NCI-H345 treated with DMSO at 0.1 percent for 48 hours (cell line): Measurements from ENCODE around the gene RHBG.
"Not testable (repeated sequence)": the region's sequence is repeated elsewhere in the genome, so short reads cannot be mapped to it uniquely, and the experiment has no call there.

Experiments
- DNase-seq: peaks from one replicate; lab custom pipeline; 2025; ENCODE audit not compliant: unreplicated experiment; lab: John Stamatoyannopoulos, UW

Gene RHBG, protein sequence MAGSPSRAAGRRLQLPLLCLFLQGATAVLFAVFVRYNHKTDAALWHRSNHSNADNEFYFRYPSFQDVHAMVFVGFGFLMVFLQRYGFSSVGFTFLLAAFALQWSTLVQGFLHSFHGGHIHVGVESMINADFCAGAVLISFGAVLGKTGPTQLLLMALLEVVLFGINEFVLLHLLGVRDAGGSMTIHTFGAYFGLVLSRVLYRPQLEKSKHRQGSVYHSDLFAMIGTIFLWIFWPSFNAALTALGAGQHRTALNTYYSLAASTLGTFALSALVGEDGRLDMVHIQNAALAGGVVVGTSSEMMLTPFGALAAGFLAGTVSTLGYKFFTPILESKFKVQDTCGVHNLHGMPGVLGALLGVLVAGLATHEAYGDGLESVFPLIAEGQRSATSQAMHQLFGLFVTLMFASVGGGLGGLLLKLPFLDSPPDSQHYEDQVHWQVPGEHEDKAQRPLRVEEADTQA

DNA sequence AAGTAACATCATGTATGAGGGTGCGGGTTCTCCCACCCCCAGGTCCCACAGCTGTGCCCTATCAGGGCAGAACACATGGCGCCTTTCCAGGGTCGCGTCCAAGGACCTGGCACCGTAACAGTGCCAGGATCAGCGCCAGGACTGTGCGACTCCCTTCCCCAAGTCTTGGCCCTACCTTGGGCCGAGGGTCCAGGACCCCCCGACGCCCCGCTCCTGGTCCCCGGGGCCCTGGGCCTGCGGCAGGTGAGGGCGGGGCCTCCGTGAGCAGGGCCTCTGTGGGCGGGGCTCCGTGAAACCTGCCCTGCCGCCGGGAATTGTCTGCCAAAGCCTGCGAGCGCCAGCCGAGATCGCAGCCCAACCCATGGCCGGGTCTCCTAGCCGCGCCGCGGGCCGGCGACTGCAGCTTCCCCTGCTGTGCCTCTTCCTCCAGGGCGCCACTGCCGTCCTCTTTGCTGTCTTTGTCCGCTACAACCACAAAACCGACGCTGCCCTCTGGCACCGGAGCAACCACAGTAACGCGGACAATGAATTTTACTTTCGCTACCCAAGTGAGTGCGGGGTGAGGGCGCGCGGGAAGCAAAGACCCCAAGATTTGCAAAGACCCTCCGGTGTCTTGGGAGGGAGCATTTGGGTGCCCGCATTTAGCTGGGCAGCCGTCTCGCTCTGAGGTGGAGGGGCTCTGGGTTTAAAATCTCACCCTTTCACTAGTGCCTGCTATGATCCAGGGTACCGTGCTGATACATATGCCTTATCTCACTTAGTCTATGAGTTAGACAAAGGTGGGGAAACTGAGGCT is at the start of gene RHBG:
TSS of gene RHBG (plus strand) at position 323 of the 796 bp plus-strand sequence. CDS start at position 362, 39 bp downstream.
- no peak for DNase-seq

DNA sequence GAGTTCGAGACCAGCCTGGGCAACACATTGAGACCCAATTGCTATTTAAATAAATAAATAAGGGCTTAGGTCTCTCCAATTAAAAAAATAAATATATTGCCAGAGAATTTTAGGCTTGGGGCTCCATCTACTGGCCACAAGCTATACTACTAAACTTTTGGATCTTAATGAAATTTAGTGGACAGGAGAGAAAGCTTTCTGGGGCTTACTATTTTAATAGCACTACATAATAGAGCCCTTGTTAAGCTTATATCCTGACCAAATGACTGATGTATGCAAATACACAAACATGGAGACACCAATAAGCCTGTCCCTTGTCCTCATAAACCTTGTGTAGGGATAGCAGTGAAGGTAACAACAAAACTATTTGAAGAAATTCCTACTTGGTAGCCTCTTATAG is 49.3 kb upstream of the RHBG start:
- peak; percentile 45 for DNase-seq

DNA sequence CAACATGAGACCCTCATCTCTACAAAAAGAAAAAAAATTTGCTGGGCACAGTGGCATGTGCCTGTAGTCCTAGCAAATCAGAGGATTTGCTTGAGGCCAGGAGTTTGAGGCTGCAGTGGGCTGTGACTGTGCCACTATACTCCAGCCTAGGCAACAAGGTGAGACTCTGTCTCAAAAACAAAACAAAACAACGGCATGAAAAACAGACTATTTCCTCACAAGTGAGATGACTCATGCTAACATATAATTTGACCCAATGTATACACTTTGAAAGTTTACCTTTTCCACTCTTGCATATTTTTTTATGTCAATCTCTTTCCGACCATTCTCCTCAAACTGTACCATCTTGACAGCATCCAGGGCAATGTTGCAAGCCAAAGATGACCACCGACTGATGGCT is 48.5 kb upstream of the RHBG start:
- DNase-seq = no peak

DNA sequence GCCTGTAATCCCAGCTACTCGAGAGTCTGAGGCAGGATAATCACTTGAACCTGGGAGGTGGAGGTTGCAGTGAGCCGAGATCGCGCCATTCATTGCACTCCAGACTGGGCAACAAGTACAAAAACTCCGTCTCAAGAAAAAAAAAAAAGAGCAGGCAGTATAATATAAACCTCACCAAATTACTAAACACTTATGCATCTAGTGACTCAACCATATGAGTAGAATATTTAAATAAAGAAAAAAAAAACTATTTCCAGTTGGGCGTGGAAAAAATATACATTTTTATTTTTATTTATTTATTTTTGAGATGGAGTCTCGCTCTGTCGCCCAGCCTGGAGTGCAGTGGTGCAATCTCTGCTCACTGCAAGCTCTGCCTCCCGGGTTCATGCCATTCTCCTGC is 45.8 kb upstream of the RHBG start:
- not testable (repeated sequence) for DNase-seq

DNA sequence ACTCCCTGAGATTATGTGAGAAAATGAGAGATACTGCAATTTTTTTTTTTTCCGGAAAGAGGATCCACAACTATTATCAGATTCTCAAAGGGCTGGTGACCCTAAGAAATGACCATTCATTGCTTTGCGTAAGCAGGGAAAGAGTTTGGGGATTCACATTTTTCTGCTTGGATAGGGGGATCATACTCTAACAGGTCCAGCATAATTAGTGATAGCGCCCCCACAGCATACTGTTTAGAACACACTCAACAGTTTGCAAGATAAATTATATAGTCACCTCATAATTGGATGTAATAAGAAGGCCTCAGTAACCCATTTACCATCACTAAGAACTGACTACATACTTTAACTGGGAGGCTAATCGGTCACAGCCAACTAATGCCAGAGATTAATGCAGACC is 32.8 kb upstream of the RHBG start:
- DNase-seq = no peak

DNA sequence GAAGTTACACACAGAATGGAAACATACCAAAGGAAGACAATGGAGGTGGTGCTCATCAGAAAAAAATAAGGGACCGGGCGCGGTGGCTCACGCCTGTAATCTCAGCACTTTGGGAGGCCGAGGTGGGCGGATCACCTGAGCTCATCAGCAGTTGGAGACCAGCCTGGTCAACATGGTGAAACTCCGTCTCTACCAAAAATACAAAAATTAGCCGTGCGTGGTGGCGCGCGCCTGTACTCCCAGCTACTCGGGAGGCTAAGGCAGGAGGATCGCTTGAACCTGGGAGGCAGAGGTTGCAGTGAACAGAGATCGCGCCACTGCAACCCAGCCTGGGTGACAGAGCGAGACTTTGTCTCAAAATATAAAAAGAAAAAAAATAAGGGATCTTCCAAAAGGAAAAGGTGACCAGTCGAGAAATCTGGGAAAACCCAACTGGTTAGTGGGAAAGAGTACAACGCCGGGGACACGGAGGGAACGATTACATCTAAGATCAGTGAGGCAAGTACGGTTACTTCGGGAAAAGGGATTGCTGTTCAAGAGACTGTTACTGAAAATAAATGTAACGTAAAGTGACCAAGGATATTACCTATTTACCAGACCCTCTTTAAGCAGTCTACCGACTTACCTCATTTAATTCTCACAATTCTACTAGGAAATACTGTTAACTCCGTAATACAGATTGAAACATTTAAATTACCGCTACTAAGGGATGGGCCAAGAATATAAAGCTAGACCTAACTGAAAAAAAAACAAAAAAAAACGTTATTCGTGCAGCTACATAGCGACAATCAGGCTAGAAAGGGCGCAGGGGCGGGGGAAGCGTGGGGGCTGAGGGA is 31.7 kb upstream of the RHBG start:
- DNase-seq = peak; percentile 53

DNA sequence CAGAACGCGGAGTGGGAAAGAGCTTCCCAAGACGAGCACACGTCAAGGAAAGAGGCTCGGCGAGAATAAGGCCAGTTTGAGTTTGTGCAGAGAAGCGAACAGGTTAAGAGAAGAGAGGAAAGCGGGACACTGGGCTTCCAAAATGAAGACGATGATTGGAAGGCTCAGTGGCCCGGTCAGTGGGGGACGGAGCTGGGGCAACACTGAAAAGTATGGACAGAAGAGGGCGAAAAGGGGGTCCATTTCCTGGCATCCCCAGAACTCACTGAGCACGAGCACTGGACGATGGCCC is 31.2 kb upstream of the RHBG start:
- no peak for DNase-seq

DNA sequence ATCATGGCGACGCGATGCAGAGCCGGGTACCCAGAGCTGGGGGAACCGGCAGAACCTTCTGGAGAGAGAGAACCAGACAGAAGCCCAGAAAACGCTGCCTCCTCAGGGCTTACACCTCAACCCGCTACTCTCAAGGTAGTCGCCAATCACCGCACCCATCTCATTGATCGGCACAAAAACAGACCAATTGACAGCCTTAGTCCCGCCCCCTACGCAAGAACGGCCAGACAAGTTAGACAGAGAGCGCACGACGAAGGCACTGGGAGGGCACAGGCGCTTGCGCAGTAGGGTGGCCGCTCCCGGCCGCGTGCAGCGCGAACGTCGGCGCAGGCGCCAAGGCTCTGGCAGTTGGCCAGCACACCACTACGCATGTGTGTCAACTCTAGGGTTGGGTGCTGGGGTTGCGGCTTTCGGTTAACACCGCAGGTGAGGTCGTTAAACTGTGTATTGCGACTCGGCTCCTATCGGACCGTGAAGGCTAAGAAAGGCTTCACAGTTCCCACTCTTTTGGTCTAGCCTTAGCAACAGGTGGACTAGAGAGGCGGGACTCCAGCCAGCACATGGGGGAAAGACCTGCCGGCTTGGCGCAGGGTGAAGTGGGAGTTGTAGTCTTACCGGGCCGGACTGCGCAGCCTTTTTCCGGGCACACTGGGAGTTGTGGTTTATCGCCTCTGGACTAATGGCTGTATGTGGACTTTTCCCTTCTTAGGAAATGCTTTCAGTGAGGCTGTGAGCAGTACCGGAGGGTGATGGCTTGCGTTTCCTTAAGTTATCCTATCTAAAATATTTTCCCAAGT is 30.6 kb upstream of the RHBG start, which contains the start of the genes CCT3 and TSACC:
TSS of gene CCT3 (minus strand) at position 113 of the 797 bp plus-strand sequence. CDS start at position 5, 108 bp downstream.
TSS of gene TSACC (plus strand) at position 347 of the 797 bp plus-strand sequence. CDS start 1,232 bp downstream, outside the sequence.
- peak; percentile 100 for DNase-seq

DNA sequence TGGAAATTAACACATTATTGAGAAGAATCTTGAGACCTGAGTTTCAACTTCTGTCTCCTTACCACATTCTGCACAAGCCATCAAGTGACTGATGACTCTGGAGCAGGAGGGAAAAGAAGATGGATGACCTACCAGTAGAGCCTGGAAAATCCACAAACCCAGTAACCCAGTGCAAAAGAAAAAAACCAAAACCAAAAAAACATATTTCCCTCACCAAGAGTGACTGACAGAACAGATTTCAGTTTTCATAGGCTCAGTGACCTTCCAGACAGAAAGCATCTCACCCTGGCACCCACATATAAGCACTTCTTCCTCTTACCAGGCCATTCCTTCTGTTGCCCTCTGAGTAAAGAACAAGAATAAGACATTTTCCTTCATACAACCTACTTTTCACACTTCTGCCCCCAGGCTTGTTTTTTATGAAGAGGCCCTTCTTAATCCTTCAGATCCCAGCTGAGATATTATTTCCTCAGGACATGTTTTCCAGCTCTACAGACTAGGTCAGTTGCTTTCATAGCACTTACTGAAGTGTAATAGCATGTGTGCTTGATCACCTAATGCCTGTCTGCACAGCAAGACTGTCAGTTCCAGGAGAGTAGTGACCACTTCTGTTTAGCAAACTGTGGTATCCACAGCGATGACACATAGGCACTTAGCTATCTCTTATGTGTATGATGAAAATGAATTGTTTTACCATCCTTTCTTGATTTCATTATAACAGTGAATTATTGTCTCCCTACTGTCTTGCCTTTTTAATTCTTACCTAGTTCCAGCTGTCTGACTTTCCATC is 26.6 kb upstream of the RHBG start:
- DNase-seq = no peak

DNA sequence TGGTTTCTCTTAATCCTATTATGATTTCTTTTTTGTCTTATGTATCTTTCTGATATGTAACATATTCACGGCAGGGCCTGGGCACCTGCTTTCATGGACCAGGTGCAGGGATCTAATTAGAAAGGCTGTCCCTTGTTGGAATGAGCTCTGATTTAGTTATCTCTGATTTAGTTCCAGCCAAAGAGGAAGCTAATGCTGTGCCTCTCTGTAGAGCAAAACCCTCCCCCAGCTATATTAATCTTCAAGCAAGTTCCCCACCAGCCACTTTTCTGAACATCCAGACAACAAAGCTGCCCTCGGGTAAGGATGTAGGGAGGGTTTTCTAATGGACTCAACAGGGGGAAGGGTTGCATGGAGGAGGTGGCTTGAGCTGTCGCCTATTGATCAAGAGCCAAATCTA is 24.6 kb upstream of the RHBG start:
- DNase-seq = no peak

DNA sequence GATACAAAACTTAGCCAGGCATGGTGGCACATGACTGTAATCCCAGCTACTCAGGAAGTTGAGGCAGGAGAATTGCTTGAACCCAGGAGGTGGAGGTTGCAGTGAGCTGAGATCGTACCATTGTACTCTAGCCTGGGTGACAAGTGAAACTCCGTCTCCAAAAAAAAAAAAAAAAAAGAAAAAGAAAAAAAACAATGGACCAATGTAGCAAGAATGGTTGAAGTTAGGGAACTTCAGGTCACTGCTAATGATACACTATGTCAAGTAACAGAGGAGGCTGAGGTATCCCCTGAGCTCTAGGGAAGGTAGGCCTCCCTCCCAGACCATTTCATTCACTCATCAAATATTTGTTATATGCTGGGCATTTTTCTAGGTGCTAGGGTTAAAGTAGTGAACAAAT is 23.0 kb upstream of the RHBG start:
- DNase-seq = not testable (repeated sequence)

DNA sequence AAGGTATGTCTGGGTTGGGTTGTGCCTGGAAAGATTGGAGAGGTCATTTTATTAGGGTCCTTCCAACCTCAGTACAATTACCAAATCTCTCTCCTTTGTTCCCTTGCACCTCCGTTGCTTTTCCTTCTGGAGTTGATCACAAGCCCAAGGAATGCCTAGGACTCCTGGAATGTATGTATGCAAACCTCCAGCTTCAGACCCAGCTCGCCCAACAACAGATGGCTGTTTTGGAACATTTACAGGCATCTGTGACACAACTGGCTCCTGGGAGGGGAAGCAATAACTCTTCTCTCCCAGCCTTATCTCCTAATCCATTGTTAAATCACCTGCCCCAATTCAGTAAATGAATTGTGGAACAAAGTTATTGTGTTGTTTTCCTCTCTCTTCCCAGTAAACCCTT is 22.4 kb upstream of the RHBG start:
- no peak for DNase-seq

DNA sequence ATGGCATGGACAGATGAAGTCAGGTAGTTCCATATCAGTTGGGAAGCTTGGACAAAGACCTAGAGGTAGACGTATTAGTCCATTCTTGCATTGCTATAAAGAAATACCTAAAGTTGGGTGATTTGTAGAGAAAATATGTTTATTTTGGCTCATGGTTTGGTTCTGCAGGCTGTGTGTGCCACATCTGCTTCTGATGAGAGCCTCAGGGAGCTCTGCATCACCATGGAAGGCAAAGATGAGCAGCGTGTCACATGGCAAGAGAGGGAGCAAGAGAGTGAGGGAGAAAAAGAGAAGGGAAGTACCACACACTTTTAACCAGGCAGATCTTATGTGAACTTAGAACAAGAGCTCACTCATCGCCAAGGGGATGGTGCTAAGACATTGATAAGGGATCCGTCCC is 21.7 kb upstream of the RHBG start:
- DNase-seq = no peak

DNA sequence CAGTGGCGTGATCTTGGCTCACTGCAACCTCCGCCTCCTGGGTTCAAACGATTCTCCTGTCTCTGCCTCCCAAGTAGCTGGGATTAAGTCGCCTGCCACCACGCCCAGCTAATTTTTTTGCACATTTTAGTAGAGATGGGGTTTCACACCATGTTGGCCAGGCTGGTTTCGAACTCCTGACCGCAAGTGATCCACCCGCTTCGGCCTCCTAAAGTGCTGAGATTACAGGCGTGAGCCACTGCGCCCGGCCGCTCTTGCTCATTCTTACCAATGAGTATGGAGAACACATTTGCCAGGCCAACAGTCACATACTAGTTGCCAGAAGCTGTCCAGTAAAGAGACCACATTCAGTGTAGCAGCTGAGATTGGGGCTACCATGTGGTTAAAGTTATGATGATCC is 16.5 kb upstream of the RHBG start:
- not testable (repeated sequence) for DNase-seq

DNA sequence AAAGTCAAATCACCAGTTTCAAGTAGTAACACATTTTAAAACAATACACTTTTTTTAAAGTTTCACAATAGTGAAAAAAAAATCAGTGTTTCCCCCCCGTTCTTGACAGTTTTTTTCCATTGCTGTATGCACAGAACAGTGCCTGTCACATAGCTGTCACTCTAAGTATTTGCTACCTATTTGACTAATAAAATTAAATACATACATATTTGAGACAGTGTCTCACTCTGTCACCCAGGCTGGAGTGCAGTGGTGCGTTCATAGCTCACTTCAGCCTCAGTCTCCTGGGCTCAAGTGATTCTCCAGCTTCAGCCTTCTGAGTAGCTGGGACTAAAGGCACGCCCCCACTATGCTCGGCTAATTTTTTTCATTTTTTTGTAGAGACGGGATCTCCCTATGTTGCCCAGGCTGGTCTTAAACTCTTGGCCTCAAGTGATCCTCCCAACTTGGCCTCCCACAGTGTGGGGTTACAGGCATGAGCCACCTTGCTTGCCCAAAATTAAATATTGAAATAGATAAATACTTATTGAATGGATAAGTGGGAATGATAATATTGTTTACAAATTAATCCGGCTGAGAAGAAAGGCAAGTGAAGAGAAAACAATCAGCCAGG is 12.6 kb upstream of the RHBG start:
- no peak for DNase-seq

DNA sequence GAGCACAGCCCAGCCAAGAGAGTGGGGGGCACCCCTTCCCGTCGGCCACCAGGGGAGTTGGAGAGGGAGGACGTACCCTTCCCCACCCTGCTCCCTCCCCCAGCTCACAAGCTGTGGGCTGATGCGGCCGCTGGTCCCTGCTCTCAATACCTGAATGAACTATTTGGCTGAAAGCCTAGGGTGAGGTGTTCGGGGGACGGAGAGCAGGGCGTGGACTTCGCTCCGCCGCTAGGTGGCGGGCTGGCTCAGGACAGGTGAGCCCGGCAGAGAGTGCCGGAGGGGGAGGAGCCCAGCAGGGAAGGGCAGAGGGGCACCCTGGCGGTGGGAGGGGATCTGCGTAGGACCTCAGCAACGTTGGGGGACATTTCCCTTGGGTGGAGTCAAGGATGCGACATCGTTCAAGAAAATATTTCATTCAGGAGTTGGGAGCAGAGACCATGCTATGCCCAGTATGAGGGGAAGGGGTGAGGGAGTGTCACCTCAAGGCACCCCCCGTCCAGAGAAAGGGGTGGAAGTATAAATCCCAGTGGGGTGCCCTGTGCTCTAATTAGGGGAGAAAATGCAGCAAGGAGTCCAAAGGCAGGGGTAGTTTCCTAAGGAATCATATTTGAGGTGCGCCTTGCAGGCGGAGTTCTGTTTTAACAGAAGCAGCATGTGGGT is 12.0 kb upstream of the RHBG start:
- DNase-seq = peak; percentile 99

DNA sequence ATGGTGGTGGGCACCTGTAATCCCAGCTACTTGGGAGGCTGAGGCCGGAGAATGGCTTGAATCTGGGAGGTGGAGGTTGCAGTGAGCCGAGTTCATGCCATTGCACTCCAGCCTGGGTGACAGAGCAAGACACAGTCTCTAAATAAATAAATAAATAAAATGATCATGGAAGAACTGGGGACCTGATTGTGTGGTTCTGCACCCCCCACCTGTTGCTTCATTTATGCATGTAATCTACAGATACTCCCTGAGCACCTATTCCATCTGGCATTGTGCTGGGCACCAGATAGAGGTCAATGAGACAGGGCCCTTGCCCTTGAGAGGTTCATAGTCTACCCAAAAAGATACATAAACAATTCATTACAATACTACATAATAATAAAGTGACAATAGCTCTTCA is 11.0 kb upstream of the RHBG start:
- no peak for DNase-seq

DNA sequence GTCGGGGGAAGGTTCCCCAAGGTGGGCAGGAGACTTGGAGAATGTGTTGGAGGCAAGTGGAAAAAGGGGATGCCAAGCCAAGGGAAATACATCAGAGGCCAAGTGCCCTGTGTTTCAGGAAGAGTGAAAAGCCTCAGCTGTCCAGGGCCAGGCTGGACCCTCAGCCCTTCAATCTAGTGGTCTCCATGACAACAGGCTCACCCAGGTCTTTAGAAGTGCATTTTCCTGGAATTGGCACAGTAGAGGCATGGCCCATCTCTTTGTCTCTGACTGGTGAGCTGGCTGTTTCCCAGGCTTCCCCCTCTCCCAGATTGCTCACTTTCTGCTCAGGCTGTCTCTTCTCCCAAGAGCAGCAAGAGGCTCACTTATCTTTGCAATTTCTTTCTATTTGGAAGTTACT is 10.4 kb upstream of the RHBG start:
- no peak for DNase-seq

DNA sequence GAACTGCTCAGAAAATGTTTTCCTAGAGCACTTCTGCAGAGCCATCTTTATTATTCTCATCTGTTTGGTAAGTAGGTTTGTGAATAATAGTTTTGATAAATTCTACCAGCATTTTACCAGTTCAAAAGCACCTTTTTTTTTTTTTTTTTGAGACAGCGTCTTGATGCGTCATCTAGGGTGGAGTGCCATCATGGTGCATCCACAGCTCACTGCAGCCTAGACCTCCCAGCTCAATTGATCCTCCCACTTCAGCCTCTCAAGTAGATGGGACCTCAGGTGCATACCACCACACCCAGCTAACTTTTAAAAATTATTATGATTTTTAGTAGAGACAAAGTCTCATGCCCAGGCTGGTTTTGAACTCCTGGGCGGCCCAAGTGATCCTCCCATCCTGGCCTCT is 9.8 kb upstream of the RHBG start:
- DNase-seq = no peak
